IMR-90 (cell line): ENCODE data around the gene ZBTB45. TPM values are rescaled to one million over a fixed set of nuclear protein-coding genes. Genes with fewer than 3 reads are reported as not detected.

Experiments used
- SMC3 ChIP-seq: fragments of 150-350 bp; IDR thresholded peaks from 2 replicates; pipeline ENCODE4 v1.6.1; 2016; ENCODE audit warnings: low read depth, mild to moderate bottlenecking, antibody characterized with exemption, low read length, moderate library complexity
- microRNA-seq, 2 experiments: library from miRNA; stranded (forward) in 1 of 2; unstranded in 1 of 2; fragments of 10-50 nt in 1 of 2; fragments of <30 nt in 1 of 2; gene quantifications in 1 of 2; microRNA quantifications in 1 of 2; one replicate each; pipeline versions ENCODE3 to v1.1.0; 2013 to 2020; ENCODE audit not compliant: insufficient read depth in 1 of 2, insufficient read length in 1 of 2, unreplicated experiment in 1 of 2
- polyA plus RNA-seq, 3 experiments: library from polyadenylated mRNA; depleted of rRNA; stranded (reverse); fragments of >200 nt; gene quantifications; 2 replicates each; pipeline ENCODE4 v1.2.3, GENCODE V29; 2012; ENCODE audit warnings: low replicate concordance in 1 of 3
- small RNA-seq, 5 experiments: library from RNA; depleted of rRNA; stranded (forward); fragments of <200 nt; gene quantifications; one replicate each; pipeline ENCODE3, GENCODE V24; 2012
- total RNA-seq: library from RNA; depleted of rRNA; stranded (reverse); fragments of >200 nt; gene quantifications from 2 replicates; pipeline ENCODE4 v1.2.3, GENCODE V29; 2012; rRNA removed

The ZBTB45 gene
- total and polyA plus RNA-seq, 2 of the 4 experiments (the other 2 are of a cell fraction): 1.4 to 9.7 TPM

GRCh38 chr19:58466089-58466759 lies 53.4 kb downstream of the ZBTB45 start (continued):
- no peak for TF ChIP-seq SMC3

Small RNA genes within 50 kb of the gene (microRNA-seq; reads per million reads assigned to microRNA genes)
- gene MIR6807 (ENCODE audit: insufficient read depth in 1 of 2, insufficient read length in 1 of 2, unreplicated experiment in 1 of 2): 0.37 to 16.5 reads per million in 2 experiments
- gene RN7SL525P (ENCODE audit: insufficient read depth, insufficient read length): not detected
- not detected for gene RN7SL693P (ENCODE audit: insufficient read depth, insufficient read length)
- gene RNU6-1337P (ENCODE audit: insufficient read depth, insufficient read length): not detected

Small RNA genes within 50 kb of the gene (small RNA-seq; reads per million reads assigned to genes)
- gene MIR6807 (0 to 1.1 (median 0.04) reads per million in 5 experiments), gene RN7SL525P (0 to 0.04 (median 0) reads per million in 5 experiments), gene RN7SL693P (0 reads per million in 5 experiments), gene RNU6-1337P (0 reads per million in 5 experiments)

Other genes with a start within 250 kb of the ZBTB45 start
- 3.9 and 4.4 TPM in 2 replicates for gene ZNF8, start 240.9 kb downstream of the ZBTB45 start, total RNA-seq
- gene ZNF8, start 240.9 kb downstream of the ZBTB45 start, polyA plus RNA-seq (2012; rRNA removed): 1.5 and 2.1 TPM in 2 replicates
- gene ERVK3-1, start 214.4 kb downstream of the ZBTB45 start, total RNA-seq: 30.8 and 33.0 TPM in 2 replicates
- gene ERVK3-1, start 214.4 kb downstream of the ZBTB45 start, polyA plus RNA-seq (2012; rRNA removed): 34.9 and 39.3 TPM in 2 replicates
- 1.9 and 2.5 TPM in 2 replicates for gene ZSCAN22, start 192.8 kb downstream of the ZBTB45 start, total RNA-seq
- gene ZSCAN22, start 192.8 kb downstream of the ZBTB45 start, polyA plus RNA-seq (2012; rRNA removed): 1.8 and 2.2 TPM in 2 replicates
- gene A1BG, start 166.3 kb downstream of the ZBTB45 start, total RNA-seq: 4.5 and 6.4 TPM in 2 replicates
- gene A1BG, start 166.3 kb downstream of the ZBTB45 start, polyA plus RNA-seq (2012; rRNA removed): 54.5 and 65.7 TPM in 2 replicates
- gene ZNF497, start 157.1 kb downstream of the ZBTB45 start, total RNA-seq: 0.18 and 0.56 TPM in 2 replicates
- gene ZNF497, start 157.1 kb downstream of the ZBTB45 start, polyA plus RNA-seq (2012; rRNA removed): 0.24 and 0.27 TPM in 2 replicates
- gene ZNF837, start 138.8 kb downstream of the ZBTB45 start, total RNA-seq: 0.54 and 0.56 TPM in 2 replicates
- 1.2 and 1.9 TPM in 2 replicates for gene ZNF837, start 138.8 kb downstream of the ZBTB45 start, polyA plus RNA-seq (2012; rRNA removed)
- gene RPS5, start 132.5 kb downstream of the ZBTB45 start, total RNA-seq: 3,811 and 5,858 TPM in 2 replicates
- 3,265 and 3,617 TPM in 2 replicates for gene RPS5, start 132.5 kb downstream of the ZBTB45 start, polyA plus RNA-seq (2012; rRNA removed)
- not detected in 2 replicates for gene RNF225, start 124.2 kb downstream of the ZBTB45 start, total RNA-seq
- gene RNF225, start 124.2 kb downstream of the ZBTB45 start, polyA plus RNA-seq (2012; rRNA removed): 0.10 TPM in 1 of 2 replicates, not detected in the other
- 12.8 and 15.4 TPM in 2 replicates for gene ZNF584, start 111.2 kb downstream of the ZBTB45 start, total RNA-seq
- 11.6 and 12.4 TPM in 2 replicates for gene ZNF584, start 111.2 kb downstream of the ZBTB45 start, polyA plus RNA-seq (2012; rRNA removed)
- gene ZNF132, start 79.7 kb downstream of the ZBTB45 start, total RNA-seq: 8.9 and 13.6 TPM in 2 replicates
- 1.4 and 2.4 TPM in 2 replicates for gene ZNF132, start 79.7 kb downstream of the ZBTB45 start, polyA plus RNA-seq (2012; rRNA removed)
- 3.3 and 4.1 TPM in 2 replicates for gene ZNF324B, start 68.2 kb downstream of the ZBTB45 start, total RNA-seq
- 2.8 and 3.5 TPM in 2 replicates for gene ZNF324B, start 68.2 kb downstream of the ZBTB45 start, polyA plus RNA-seq (2012; rRNA removed)
- 6.6 and 6.9 TPM in 2 replicates for gene ZNF324, start 52.7 kb downstream of the ZBTB45 start, total RNA-seq
- 5.6 and 6.0 TPM in 2 replicates for gene ZNF324, start 52.7 kb downstream of the ZBTB45 start, polyA plus RNA-seq (2012; rRNA removed)
- gene ZNF446, start 43.5 kb downstream of the ZBTB45 start, total RNA-seq: 3.9 and 4.8 TPM in 2 replicates
- gene ZNF446, start 43.5 kb downstream of the ZBTB45 start, polyA plus RNA-seq (2012; rRNA removed): 6.9 and 7.5 TPM in 2 replicates
- 7.5 and 7.7 TPM in 2 replicates for gene SLC27A5, start 7.8 kb downstream of the ZBTB45 start, total RNA-seq
- 11.2 and 13.5 TPM in 2 replicates for gene SLC27A5, start 7.8 kb downstream of the ZBTB45 start, polyA plus RNA-seq (2012; rRNA removed)
- gene TRIM28, start 24.3 kb upstream of the ZBTB45 start, total RNA-seq: 313 and 349 TPM in 2 replicates
- 465 and 964 TPM in 2 replicates for gene TRIM28, start 24.3 kb upstream of the ZBTB45 start, polyA plus RNA-seq (2012; rRNA removed)
- gene CHMP2A, start 35.3 kb upstream of the ZBTB45 start, total RNA-seq: 105 and 128 TPM in 2 replicates
- gene CHMP2A, start 35.3 kb upstream of the ZBTB45 start, polyA plus RNA-seq (2012; rRNA removed): 183 and 202 TPM in 2 replicates
- 55.9 and 63.0 TPM in 2 replicates for gene UBE2M, start 38.8 kb upstream of the ZBTB45 start, total RNA-seq
- gene UBE2M, start 38.8 kb upstream of the ZBTB45 start, polyA plus RNA-seq (2012; rRNA removed): 66.6 and 72.5 TPM in 2 replicates
- 3.4 and 3.6 TPM in 2 replicates for gene MZF1, start 53.5 kb upstream of the ZBTB45 start, total RNA-seq
- 15.0 and 17.1 TPM in 2 replicates for gene MZF1, start 53.5 kb upstream of the ZBTB45 start, polyA plus RNA-seq (2012; rRNA removed)